SH-SY5Y (cell line): Measurements from ENCODE around the gene SURF4.

Experiments used
- GATA2 ChIP-seq: IDR thresholded peaks from 2 replicates; pipeline ENCODE4 v1.6.1; 2011; ENCODE audit warnings: mild to moderate bottlenecking, low read depth, low read length
- GATA3 ChIP-seq: IDR thresholded peaks from 2 replicates; pipeline ENCODE4 v1.6.1; 2011; ENCODE audit warnings: low read depth, mild to moderate bottlenecking, low read length, moderate library complexity

DNA sequence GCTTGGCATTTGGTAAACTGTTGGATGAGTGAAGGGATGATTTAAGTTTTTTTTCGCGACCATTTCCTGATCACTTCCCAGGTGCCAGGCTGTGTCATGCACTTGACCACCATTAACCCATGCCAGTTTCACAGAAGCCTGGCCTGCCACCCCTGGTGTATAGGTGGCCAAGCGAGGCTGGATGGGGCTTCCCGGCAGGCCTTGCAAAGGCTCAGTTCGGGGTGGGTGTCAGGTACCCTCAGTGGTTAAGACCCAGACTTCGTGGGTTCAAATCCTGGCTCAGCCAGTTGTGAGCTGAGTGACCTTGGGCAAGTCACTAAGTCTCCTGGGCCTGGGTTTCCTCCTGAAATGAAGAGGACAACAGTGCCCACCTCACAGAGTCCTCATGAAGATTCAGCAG, 30.3 kb downstream of the SURF4 start:
- TF ChIP-seq GATA2: no peak
- TF ChIP-seq GATA3: no peak
